Endothelial cell of coronary artery (primary cell): ENCODE measurements around the gene NHLRC2. TPM values are rescaled to one million over a fixed set of nuclear protein-coding genes. Genes with fewer than 3 reads are reported as not detected.

Experiments
- total RNA-seq: library from RNA; depleted of rRNA; stranded (reverse); fragments of >200 nt; gene quantifications from 2 replicates; pipeline ENCODE4 v1.2.3, GENCODE V29; 2014

The NHLRC2 gene, protein sequence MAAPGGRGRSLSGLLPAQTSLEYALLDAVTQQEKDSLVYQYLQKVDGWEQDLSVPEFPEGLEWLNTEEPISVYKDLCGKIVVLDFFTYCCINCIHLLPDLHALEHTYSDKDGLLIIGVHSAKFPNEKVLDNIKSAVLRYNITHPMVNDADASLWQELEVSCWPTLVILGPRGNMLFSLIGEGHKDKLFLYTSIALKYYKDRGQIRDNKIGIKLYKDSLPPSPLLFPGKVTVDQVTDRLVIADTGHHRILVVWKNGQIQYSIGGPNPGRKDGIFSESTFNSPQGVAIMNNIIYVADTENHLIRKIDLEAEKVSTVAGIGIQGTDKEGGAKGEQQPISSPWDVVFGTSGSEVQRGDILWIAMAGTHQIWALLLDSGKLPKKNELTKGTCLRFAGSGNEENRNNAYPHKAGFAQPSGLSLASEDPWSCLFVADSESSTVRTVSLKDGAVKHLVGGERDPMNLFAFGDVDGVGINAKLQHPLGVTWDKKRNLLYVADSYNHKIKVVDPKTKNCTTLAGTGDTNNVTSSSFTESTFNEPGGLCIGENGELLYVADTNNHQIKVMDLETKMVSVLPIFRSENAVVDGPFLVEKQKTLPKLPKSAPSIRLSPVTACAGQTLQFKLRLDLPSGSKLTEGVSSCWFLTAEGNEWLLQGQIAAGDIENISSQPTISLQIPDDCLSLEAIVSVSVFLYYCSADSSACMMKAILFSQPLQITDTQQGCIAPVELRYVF
- 8.1 and 11.1 TPM in 2 replicates for total RNA-seq

GRCh38 chr10:113854013-113854760, at the start of gene NHLRC2, which contains the start of gene DCLRE1A:
NHLRC2 (plus strand) TSS chr10:113854661; CDS start chr10:113854873, 212 bp downstream.
DCLRE1A (minus strand) TSS chr10:113854082; CDS start chr10:113853182, 900 bp downstream.

Other genes with a start within 250 kb of the NHLRC2 start
- not detected in 2 replicates for gene NRAP, start 190.6 kb upstream of the NHLRC2 start, total RNA-seq
- 42.7 and 54.1 TPM in 2 replicates for gene CASP7, start 174.7 kb upstream of the NHLRC2 start, total RNA-seq
- not detected in 2 replicates for gene PLEKHS1, start 103.0 kb upstream of the NHLRC2 start, total RNA-seq
- gene DCLRE1A, start 579 bp upstream of the NHLRC2 start, total RNA-seq: 5.3 and 5.5 TPM in 2 replicates
- gene ADRB1, start 189.2 kb downstream of the NHLRC2 start, total RNA-seq: not detected in 2 replicates